Measurements from ENCODE around the gene SLC23A3.

DNA sequence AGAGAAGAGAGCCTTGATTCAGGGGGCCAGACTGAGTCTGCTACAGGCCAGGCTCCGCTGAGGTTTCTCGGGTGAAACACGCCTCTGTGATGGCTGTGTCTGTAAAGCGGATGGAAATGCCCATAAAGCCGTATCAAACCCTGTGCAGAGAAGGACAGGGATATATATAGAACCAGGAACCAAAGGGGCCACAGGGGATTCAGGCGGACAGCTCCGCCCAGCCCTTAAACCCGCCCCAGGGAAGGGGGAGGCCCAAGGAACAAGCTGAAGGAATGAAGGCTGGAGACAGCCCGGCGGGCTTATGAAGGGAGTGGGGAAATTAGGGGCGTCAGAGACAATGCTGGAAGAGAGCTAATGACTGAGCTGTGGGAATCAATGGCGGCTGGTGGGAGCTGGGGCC, 51.3 kb downstream of the SLC23A3 start:
- no peak for TF ChIP-seq POLR2AphosphoS5 (IDR thresholded peaks at IDR 0.05; ENCODE audit: insufficient read depth in 1 of 2, low read depth in 1 of 2)
- TF ChIP-seq, protein P1, sequence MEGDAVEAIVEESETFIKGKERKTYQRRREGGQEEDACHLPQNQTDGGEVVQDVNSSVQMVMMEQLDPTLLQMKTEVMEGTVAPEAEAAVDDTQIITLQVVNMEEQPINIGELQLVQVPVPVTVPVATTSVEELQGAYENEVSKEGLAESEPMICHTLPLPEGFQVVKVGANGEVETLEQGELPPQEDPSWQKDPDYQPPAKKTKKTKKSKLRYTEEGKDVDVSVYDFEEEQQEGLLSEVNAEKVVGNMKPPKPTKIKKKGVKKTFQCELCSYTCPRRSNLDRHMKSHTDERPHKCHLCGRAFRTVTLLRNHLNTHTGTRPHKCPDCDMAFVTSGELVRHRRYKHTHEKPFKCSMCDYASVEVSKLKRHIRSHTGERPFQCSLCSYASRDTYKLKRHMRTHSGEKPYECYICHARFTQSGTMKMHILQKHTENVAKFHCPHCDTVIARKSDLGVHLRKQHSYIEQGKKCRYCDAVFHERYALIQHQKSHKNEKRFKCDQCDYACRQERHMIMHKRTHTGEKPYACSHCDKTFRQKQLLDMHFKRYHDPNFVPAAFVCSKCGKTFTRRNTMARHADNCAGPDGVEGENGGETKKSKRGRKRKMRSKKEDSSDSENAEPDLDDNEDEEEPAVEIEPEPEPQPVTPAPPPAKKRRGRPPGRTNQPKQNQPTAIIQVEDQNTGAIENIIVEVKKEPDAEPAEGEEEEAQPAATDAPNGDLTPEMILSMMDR (IDR thresholded peaks at IDR 0.05) = no peak
